HEK293 (cell line): ENCODE data around the gene STOML3.

Source experiments
- TF ChIP-seq, protein P1 (sequence below): fragments of 450-650 bp; formaldehyde crosslinking; IDR thresholded peaks from 2 replicates; pipeline ENCODE4 v1.5.1; 2016; ENCODE audit warnings: missing biosample characterization, missing genetic modification characterization
- TF ChIP-seq, protein P2 (sequence below): fragments of 450-650 bp; formaldehyde crosslinking; IDR thresholded peaks from 2 replicates; pipeline ENCODE4 v1.5.1; 2017; ENCODE audit warnings: missing biosample characterization, missing genetic modification characterization

DNA sequence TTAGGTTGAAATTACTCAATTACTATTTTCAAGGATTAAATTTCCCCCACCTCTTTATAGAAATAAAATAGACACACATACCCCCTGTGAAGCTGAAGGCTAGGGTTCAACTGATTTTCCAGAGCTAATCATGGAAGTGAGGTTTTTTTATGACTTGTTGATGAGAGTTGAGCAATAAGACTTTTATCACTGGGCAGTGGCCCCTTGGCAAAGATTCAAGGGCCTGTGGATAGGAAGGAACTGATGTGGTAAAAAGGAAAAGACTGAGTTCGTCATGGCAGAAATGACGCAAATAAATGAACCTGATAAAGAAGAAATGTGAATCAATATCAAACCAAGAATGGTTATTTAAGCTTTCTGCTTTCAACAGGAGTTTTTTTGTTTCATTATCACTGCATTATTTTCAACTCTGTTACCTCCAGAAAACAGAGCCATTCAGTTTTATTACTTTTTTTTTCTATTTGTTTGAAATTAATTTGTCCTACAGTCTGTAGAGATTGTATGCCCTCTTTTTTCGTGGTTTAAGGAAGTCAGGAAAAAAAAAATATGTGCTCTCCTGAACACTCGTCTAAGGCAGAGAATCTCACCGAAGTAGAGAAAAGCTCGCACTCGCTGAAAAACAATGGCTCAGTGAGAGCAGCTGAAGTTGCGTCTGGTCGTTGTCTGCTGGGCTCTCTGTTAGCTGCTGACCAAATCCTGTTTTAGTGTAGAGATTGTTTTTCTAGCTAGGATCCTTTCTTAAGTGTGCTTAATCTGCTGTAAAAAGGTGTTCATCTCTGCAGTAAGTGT lies 38.9 kb downstream of the STOML3 start:
- TF ChIP-seq, protein P1, sequence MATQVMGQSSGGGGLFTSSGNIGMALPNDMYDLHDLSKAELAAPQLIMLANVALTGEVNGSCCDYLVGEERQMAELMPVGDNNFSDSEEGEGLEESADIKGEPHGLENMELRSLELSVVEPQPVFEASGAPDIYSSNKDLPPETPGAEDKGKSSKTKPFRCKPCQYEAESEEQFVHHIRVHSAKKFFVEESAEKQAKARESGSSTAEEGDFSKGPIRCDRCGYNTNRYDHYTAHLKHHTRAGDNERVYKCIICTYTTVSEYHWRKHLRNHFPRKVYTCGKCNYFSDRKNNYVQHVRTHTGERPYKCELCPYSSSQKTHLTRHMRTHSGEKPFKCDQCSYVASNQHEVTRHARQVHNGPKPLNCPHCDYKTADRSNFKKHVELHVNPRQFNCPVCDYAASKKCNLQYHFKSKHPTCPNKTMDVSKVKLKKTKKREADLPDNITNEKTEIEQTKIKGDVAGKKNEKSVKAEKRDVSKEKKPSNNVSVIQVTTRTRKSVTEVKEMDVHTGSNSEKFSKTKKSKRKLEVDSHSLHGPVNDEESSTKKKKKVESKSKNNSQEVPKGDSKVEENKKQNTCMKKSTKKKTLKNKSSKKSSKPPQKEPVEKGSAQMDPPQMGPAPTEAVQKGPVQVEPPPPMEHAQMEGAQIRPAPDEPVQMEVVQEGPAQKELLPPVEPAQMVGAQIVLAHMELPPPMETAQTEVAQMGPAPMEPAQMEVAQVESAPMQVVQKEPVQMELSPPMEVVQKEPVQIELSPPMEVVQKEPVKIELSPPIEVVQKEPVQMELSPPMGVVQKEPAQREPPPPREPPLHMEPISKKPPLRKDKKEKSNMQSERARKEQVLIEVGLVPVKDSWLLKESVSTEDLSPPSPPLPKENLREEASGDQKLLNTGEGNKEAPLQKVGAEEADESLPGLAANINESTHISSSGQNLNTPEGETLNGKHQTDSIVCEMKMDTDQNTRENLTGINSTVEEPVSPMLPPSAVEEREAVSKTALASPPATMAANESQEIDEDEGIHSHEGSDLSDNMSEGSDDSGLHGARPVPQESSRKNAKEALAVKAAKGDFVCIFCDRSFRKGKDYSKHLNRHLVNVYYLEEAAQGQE: no peak
- TF ChIP-seq, protein P2, sequence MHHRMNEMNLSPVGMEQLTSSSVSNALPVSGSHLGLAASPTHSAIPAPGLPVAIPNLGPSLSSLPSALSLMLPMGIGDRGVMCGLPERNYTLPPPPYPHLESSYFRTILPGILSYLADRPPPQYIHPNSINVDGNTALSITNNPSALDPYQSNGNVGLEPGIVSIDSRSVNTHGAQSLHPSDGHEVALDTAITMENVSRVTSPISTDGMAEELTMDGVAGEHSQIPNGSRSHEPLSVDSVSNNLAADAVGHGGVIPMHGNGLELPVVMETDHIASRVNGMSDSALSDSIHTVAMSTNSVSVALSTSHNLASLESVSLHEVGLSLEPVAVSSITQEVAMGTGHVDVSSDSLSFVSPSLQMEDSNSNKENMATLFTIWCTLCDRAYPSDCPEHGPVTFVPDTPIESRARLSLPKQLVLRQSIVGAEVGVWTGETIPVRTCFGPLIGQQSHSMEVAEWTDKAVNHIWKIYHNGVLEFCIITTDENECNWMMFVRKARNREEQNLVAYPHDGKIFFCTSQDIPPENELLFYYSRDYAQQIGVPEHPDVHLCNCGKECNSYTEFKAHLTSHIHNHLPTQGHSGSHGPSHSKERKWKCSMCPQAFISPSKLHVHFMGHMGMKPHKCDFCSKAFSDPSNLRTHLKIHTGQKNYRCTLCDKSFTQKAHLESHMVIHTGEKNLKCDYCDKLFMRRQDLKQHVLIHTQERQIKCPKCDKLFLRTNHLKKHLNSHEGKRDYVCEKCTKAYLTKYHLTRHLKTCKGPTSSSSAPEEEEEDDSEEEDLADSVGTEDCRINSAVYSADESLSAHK: no peak
